Cortex of kidney (tissue), 1 donor: ENCODE results near the gene TMEM80.
"Not testable (repeated sequence)": the region's sequence is repeated elsewhere in the genome, so short reads cannot be mapped to it uniquely, and the experiment has no call there.

Experiments
- DNase-seq: peaks from one replicate; lab custom pipeline; 2025; lab: John Stamatoyannopoulos, UW

TMEM80 gene

GRCh38 chr11:721247-721740 lies 25.7 kb downstream of the TMEM80 start:
- no peak for DNase-seq

- DNase-seq: no peak
These were observed 26.2 kb downstream of the TMEM80 start for GRCh38 chr11:721741-722345.

GRCh38 chr11:722346-722811 lies 26.8 kb downstream of the TMEM80 start:
- DNase-seq: no peak

- DNase-seq: no peak
These were observed 27.7 kb downstream of the TMEM80 start for GRCh38 chr11:723120-723883.

GRCh38 chr11:724049-724777 lies 28.6 kb downstream of the TMEM80 start:
- no peak for DNase-seq

- no peak for DNase-seq
These were observed 29.3 kb downstream of the TMEM80 start for GRCh38 chr11:724778-725386.

- DNase-seq: no peak
These were observed 30.1 kb downstream of the TMEM80 start for GRCh38 chr11:725624-726202.

- DNase-seq: no peak
These were observed 30.9 kb downstream of the TMEM80 start for GRCh38 chr11:726278-727220.

- DNase-seq: no peak
These were observed 31.7 kb downstream of the TMEM80 start for GRCh38 chr11:727281-727701.

GRCh38 chr11:727859-728748 lies 32.5 kb downstream of the TMEM80 start:
- no peak for DNase-seq

GRCh38 chr11:728901-729491 lies 33.4 kb downstream of the TMEM80 start:
- no peak for DNase-seq

- DNase-seq: no peak
These were observed 34.0 kb downstream of the TMEM80 start for GRCh38 chr11:729492-730074.

GRCh38 chr11:733072-733471 lies 37.5 kb downstream of the TMEM80 start:
- no peak for DNase-seq

GRCh38 chr11:734541-734940 lies 38.9 kb downstream of the TMEM80 start:
- not testable (repeated sequence) for DNase-seq

GRCh38 chr11:737366-737765 lies 41.8 kb downstream of the TMEM80 start:
- no peak for DNase-seq

- DNase-seq: not testable (repeated sequence)
These were observed 42.3 kb downstream of the TMEM80 start for GRCh38 chr11:737899-738298.

GRCh38 chr11:742156-742546 lies 46.5 kb downstream of the TMEM80 start:
- no peak for DNase-seq

GRCh38 chr11:742571-743201 lies 47.1 kb downstream of the TMEM80 start:
- no peak for DNase-seq
